Measurements from ENCODE around the gene ADRA2C.

- no peak for TF ChIP-seq CTCF (conservative IDR thresholded peaks at IDR 0.05 in 1 of 2, IDR thresholded peaks at IDR 0.05 in 1 of 2; ENCODE audit: extremely low read depth in 1 of 2, insufficient read depth in 1 of 2, low read depth in 1 of 2, low read length in 2 of 2)
- TF ChIP-seq EZH2 (IDR thresholded peaks at IDR 0.05; ENCODE audit: borderline replicate concordance, low read length): no peak
Measured at GRCh38 chr4:3801931-3802550, 35.9 kb downstream of the ADRA2C start.

Data from mammary epithelial cell (primary cell).